ENCODE data around the gene DSCAM.

DSCAM gene

DNA sequence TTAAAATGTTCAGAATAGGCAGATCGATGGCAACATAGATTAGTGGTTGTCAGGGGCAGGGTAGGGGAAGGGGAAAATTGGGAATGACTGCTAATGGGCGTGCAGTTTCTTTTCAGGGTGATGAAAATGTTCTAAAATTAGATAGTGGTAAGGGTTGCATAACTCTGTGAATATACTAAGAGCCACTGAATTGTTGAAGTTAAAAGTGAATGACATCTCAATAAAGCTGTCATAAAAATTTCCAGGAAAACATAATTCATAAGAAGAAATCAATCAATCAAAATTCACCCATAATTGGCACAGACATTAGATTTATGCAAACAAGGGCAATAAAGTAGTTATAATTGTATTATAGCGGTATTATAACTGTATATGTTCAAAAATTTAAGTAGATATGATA, 751.5 kb downstream of the DSCAM start:
- no peak for DNase-seq (ENCODE audit: low read depth)
- no peak overlapping the region for H3K4me3 ChIP-seq (ENCODE audit: low read length)
- TF ChIP-seq, protein P1, sequence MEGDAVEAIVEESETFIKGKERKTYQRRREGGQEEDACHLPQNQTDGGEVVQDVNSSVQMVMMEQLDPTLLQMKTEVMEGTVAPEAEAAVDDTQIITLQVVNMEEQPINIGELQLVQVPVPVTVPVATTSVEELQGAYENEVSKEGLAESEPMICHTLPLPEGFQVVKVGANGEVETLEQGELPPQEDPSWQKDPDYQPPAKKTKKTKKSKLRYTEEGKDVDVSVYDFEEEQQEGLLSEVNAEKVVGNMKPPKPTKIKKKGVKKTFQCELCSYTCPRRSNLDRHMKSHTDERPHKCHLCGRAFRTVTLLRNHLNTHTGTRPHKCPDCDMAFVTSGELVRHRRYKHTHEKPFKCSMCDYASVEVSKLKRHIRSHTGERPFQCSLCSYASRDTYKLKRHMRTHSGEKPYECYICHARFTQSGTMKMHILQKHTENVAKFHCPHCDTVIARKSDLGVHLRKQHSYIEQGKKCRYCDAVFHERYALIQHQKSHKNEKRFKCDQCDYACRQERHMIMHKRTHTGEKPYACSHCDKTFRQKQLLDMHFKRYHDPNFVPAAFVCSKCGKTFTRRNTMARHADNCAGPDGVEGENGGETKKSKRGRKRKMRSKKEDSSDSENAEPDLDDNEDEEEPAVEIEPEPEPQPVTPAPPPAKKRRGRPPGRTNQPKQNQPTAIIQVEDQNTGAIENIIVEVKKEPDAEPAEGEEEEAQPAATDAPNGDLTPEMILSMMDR (conservative IDR thresholded peaks at IDR 0.05; ENCODE audit: low read length) = no peak

DNA sequence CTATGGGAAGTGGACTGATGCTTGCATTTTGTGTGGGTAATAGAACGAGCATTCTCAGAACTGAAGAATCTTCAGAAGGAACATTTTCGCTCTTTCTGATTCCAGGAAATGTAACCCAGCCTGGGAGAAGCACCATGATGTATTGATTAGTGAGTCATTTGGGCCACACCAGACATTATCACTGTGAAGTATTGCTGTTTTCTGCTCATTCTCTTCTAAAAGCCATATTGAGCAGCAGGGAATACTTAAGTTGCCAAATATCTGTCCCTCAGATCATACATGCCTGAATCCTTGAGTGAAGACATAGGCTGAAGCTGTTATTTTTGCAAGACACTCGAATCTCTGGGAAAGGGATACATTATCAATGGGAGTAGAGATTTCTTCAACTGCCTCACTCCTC, 766.6 kb downstream of the DSCAM start:
- H3K4me3 ChIP-seq (ENCODE audit: low read length) = no peak overlapping the region
- DNase-seq (ENCODE audit: low read depth) = no peak
- TF ChIP-seq, protein P1 (conservative IDR thresholded peaks at IDR 0.05; ENCODE audit: low read length) = no peak

DNA sequence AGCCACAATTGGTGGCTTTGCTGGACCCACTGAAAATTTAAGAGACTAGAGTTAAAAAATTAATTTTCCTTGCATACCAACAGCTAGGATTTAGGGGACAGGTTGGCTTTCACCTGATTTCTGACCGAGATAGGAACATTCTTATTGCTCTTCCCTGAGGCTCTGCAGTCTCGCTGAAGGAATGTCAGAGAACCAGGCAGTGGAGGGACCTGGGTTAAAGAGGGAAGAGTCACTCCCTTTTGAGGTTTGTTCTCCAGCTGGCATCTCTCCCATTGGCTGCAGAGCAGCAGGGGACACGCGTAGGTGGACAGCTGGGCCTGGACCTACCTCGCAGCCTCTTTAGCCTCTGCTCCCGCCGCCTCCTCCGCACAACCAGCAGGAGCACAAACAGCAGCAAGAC, 772.2 kb downstream of the DSCAM start:
- no peak overlapping the region for H3K4me3 ChIP-seq (ENCODE audit: low read length)
- no peak for DNase-seq (ENCODE audit: low read depth)

DNA sequence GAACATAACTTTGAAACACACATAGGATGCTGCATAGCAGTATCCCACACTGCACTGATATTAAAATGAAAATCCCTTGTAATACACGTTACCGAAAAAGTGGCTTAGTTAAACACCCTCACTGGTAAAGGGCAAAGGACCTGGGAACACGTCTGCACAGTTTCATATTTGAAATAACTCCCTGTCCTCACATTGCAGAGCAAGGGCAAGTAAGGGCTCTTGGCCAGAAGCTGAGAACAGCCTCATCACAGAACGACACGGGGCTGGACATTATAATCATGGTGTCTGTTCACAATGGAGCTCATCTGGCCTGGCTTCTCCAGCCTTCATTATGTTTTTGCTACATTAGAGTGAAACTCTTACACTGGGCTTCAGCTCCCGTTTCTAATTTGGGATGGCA, 772.8 kb downstream of the DSCAM start:
- DNase-seq (ENCODE audit: low read depth) = no peak
- TF ChIP-seq, protein P1 (conservative IDR thresholded peaks at IDR 0.05; ENCODE audit: low read length) = no peak
- H3K4me3 ChIP-seq (ENCODE audit: low read length) = no peak overlapping the region

More for the DNA sequence above, 772.2 kb downstream of the DSCAM start:
- TF ChIP-seq, protein P1 (conservative IDR thresholded peaks at IDR 0.05; ENCODE audit: low read length) = no peak

DNA sequence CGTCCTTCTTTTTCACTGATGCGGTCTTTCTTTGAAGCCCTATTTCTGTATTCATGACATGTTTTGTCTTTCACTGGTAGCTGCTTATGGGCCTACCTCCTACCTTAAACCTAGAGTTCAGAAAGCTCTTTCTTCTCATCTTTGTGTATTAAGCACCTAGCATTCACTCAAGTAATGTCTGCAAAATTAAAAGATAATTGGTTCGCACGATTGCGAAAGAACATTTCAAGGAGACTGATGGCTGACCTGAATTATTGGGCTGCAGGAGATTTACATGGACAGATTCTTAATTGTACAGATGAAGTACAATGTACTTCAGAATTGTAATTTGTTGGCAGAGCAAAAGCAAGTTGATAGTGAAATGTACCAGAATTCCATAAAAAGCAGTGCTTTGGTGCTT, 773.3 kb downstream of the DSCAM start:
- TF ChIP-seq, protein P1 (conservative IDR thresholded peaks at IDR 0.05; ENCODE audit: low read length) = no peak
- no peak overlapping the region for H3K4me3 ChIP-seq (ENCODE audit: low read length)
- no peak for DNase-seq (ENCODE audit: low read depth)

DNA sequence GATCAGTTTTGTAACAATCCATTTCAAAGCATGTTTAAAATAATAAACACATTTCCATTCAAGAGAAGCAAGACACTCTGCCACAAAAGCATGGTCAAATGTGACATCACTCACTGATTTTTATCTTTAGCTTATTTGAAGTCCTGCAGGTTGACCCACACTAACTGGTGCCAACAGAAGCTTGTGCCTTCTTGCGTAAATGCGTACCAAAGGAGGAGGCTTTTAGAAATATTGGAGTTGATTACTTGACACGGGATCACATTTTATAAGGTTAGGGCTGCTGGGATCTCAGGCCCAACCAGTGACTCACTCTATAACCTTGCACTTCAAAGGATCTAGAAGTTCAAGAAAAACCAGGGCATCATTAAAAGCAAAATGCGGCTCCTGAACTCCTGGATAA, 776.1 kb downstream of the DSCAM start:
- TF ChIP-seq, protein P1 (conservative IDR thresholded peaks at IDR 0.05; ENCODE audit: low read length) = no peak
- no peak overlapping the region for H3K4me3 ChIP-seq (ENCODE audit: low read length)
- DNase-seq (ENCODE audit: low read depth) = no peak

DNA sequence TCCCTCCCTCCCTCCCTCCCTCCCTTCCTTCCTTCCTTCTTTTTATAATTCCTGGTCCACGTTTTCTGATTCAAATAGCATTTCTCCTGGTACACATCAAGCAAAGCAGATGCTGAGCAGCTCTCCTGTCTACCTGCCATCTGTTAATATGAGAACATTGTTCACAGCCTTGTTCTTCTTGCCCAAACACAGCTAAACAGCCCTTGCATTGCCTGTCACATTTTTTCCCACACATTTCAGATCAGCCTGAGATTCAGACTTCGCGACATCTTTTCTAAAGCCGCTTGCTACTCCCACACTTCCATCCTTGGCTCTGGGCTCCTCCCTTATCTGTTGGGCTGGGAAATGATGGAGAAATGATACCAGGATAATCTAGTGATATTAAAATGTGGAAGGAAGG, 779.2 kb downstream of the DSCAM start:
- DNase-seq (ENCODE audit: low read depth) = no peak
- H3K4me3 ChIP-seq (ENCODE audit: low read length) = no peak overlapping the region
- TF ChIP-seq, protein P1 (conservative IDR thresholded peaks at IDR 0.05; ENCODE audit: low read length) = no peak

Measured in AG10803 (cell line).